Neural cell (in vitro differentiated cells): ENCODE data around the gene RIPPLY2. TPM values are rescaled to one million over a fixed set of nuclear protein-coding genes. Genes with fewer than 3 reads are reported as not detected.

Source experiments
- H2AFZ ChIP-seq: fragments of 200-600, 300-800 bp; sonication (generic), shearing (Covaris generic); 2 replicates; pipeline ENCODE4 v1.6.0; 2014; ENCODE audit warnings: low read depth, mild to moderate bottlenecking, antibody characterized with exemption, low read length, moderate library complexity
- H3F3A ChIP-seq: fragments of 200-600 bp; shearing (Covaris generic); 2 replicates; pipeline ENCODE4 v1.6.1; 2016; ENCODE audit warnings: mild to moderate bottlenecking, moderate library complexity, mixed read lengths, antibody characterized with exemption, low read length; ENCODE audit not compliant: insufficient read depth, poor library complexity, severe bottlenecking
- H3K27ac ChIP-seq: fragments of 200-600, 300-800 bp; sonication (generic), shearing (Covaris generic); 2 replicates; pipeline ENCODE4 v1.5.1; 2014; ENCODE audit warnings: mild to moderate bottlenecking, low read length, moderate library complexity
- H3K27me3 ChIP-seq: fragments of 300-800, 200-600 bp; sonication (generic), shearing (Covaris generic); 2 replicates; pipeline ENCODE4 v1.6.0; 2014; ENCODE audit warnings: mild to moderate bottlenecking, low read depth, low read length, moderate library complexity; ENCODE audit not compliant: insufficient read depth
- H3K36me3 ChIP-seq: fragments of 300-800, 200-600 bp; sonication (generic), shearing (Covaris generic); 2 replicates; pipeline ENCODE4 v1.5.1; 2014; ENCODE audit warnings: mild to moderate bottlenecking, antibody characterized with exemption, low read length, moderate library complexity; ENCODE audit not compliant: insufficient read depth
- H3K4me2 ChIP-seq: fragments of 300-800, 200-600 bp; sonication (generic), shearing (Covaris generic); 2 replicates; pipeline ENCODE4 v1.6.0; 2014; ENCODE audit warnings: mild to moderate bottlenecking, low read length
- H3K4me3 ChIP-seq: fragments of 300-800, 200-600 bp; sonication (generic), shearing (Covaris generic); 2 replicates; pipeline ENCODE4 v1.5.1; 2014; ENCODE audit warnings: mild to moderate bottlenecking, low read length, moderate library complexity
- H3K79me2 ChIP-seq: fragments of 200-600 bp; shearing (Covaris generic); replicated peaks from 2 replicates; pipeline ENCODE4 v1.6.0; 2014; ENCODE audit warnings: mild to moderate bottlenecking, low read length, moderate library complexity; ENCODE audit not compliant: insufficient read depth
- H3K9ac ChIP-seq: fragments of 300-800, 200-600 bp; sonication (generic), shearing (Covaris generic); 2 replicates; pipeline ENCODE4 v1.6.1; 2016; ENCODE audit warnings: mild to moderate bottlenecking, low read length, mixed read lengths
- H3K9me2 ChIP-seq: fragments of 200-600 bp; shearing (Covaris generic); 2 replicates; pipeline ENCODE4 v1.6.1; 2016; ENCODE audit warnings: mild to moderate bottlenecking, low read length, mixed read lengths; ENCODE audit not compliant: insufficient read depth
- H3K9me3 ChIP-seq: fragments of 200-600, 300-800 bp; sonication (generic), shearing (Covaris generic); 2 replicates; pipeline ENCODE4 v1.6.1; 2016; ENCODE audit warnings: mild to moderate bottlenecking, mixed run types, low read length, moderate library complexity, mixed read lengths
- H4K20me1 ChIP-seq: fragments of 200-600 bp; shearing (Covaris generic); 2 replicates; pipeline ENCODE4 v1.6.1; 2016; ENCODE audit warnings: mild to moderate bottlenecking, mixed run types; ENCODE audit not compliant: insufficient read depth
- EP300 ChIP-seq: fragments of 450-650 bp; conservative IDR thresholded peaks from 2 replicates; pipeline ENCODE4 v1.6.1; 2014; ENCODE audit warnings: antibody characterized with exemption, mild to moderate bottlenecking, moderate library complexity; ENCODE audit not compliant: poor library complexity, severe bottlenecking
- EZH2 ChIP-seq: fragments of 200-600, 300-800 bp; shearing (Covaris generic), sonication (generic); IDR thresholded peaks from 2 replicates; pipeline ENCODE4 v1.6.1; 2014; ENCODE audit warnings: antibody characterized with exemption, low read length, borderline replicate concordance, mild to moderate bottlenecking; ENCODE audit not compliant: insufficient read depth, poor library complexity, severe bottlenecking
- MXI1 ChIP-seq: fragments of 450-650 bp; conservative IDR thresholded peaks from 2 replicates; pipeline ENCODE4 v1.6.1; 2014; ENCODE audit warnings: antibody characterized with exemption, mild to moderate bottlenecking; ENCODE audit not compliant: poor library complexity, severe bottlenecking
- POLR2AphosphoS5 ChIP-seq: IDR thresholded peaks from 2 replicates; pipeline ENCODE4 v1.6.1; 2012
- RAD21 ChIP-seq: fragments of 450-650 bp; conservative IDR thresholded peaks from 2 replicates; pipeline ENCODE4 v1.6.1; 2014; ENCODE audit warnings: antibody characterized with exemption, mild to moderate bottlenecking, moderate library complexity
- SMC3 ChIP-seq: fragments of 450-650 bp; conservative IDR thresholded peaks from 2 replicates; pipeline ENCODE4 v1.6.1; 2014; ENCODE audit warnings: antibody characterized with exemption, mild to moderate bottlenecking, moderate library complexity; ENCODE audit not compliant: poor library complexity
- TAF1 ChIP-seq: IDR thresholded peaks from 2 replicates; pipeline ENCODE4 v1.6.1; 2012; ENCODE audit warnings: low read depth
- polyA plus RNA-seq: library from polyadenylated mRNA; depleted of rRNA; stranded (reverse); fragments of >200 nt; gene quantifications from 2 replicates; pipeline ENCODE4 v1.2.3, GENCODE V29; 2014
- TF ChIP-seq, protein P1 (sequence below): IDR thresholded peaks from 2 replicates; pipeline ENCODE4 v1.6.1; 2012; ENCODE audit warnings: borderline replicate concordance
- TF ChIP-seq, protein P2 (sequence below): fragments of 450-650 bp; IDR thresholded peaks from 2 replicates; pipeline ENCODE4 v1.5.1; 2014; ENCODE audit warnings: antibody characterized with exemption, mild to moderate bottlenecking, moderate library complexity; ENCODE audit not compliant: poor library complexity, severe bottlenecking

RIPPLY2 gene
- polyA plus RNA-seq, 1 donor from 2014 or later = 3.5 TPM

DNA sequence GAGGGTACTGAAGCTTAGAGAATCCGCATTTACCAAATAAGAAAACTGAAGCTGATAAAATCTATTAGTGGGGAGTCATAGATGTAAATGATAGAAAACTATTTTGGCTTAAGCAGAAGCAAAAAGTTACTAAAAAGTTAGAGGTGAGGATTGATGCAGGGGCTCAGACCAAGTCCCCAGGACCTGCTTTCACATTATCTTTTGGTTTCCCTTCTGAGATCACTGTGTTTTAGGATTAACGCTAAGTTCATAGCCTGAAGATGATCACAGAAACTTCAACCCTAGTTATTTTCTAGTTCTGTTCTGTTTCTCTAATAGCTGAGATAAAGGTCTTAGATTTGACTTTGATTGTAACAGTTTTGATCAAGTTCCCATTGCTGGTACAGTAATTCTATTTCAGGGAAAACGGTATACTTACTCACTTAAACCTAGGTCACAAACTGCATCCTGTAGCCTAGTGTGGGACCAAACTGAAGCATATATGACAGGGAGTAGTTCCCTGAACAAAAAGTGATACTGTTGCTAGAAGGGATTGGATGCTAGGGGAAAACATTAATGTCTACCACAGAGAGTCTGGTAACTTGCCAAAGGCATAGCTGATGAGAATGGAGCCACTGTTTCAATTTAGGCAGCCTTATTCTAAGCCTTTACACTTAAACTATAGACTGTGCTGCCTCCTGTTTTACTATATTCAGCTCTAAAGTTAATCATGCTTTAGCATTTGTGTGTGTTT, 19.4 kb downstream of the RIPPLY2 start:
- Histone ChIP-seq H3K4me2 (no peak overlapping the region), H3K9me3 (no peaks in the 10 kb centered on the region), H4K20me1 (no peaks in the 10 kb centered on the region), H3F3A (no peaks in the 10 kb centered on the region), H3K36me3 (no peaks in the 10 kb centered on the region), H3K27me3 (no peaks in the 10 kb centered on the region), H3K4me3 (no peak overlapping the region), H3K79me2 (no peaks in the 10 kb centered on the region), H3K9me2 (no peaks in the 10 kb centered on the region), H2AFZ (no peak overlapping the region), H3K9ac (no peak overlapping the region), H3K27ac (no peak overlapping the region)
- TF ChIP-seq, protein P1, sequence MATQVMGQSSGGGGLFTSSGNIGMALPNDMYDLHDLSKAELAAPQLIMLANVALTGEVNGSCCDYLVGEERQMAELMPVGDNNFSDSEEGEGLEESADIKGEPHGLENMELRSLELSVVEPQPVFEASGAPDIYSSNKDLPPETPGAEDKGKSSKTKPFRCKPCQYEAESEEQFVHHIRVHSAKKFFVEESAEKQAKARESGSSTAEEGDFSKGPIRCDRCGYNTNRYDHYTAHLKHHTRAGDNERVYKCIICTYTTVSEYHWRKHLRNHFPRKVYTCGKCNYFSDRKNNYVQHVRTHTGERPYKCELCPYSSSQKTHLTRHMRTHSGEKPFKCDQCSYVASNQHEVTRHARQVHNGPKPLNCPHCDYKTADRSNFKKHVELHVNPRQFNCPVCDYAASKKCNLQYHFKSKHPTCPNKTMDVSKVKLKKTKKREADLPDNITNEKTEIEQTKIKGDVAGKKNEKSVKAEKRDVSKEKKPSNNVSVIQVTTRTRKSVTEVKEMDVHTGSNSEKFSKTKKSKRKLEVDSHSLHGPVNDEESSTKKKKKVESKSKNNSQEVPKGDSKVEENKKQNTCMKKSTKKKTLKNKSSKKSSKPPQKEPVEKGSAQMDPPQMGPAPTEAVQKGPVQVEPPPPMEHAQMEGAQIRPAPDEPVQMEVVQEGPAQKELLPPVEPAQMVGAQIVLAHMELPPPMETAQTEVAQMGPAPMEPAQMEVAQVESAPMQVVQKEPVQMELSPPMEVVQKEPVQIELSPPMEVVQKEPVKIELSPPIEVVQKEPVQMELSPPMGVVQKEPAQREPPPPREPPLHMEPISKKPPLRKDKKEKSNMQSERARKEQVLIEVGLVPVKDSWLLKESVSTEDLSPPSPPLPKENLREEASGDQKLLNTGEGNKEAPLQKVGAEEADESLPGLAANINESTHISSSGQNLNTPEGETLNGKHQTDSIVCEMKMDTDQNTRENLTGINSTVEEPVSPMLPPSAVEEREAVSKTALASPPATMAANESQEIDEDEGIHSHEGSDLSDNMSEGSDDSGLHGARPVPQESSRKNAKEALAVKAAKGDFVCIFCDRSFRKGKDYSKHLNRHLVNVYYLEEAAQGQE = no peak
- TF ChIP-seq TAF1 = no peak
- TF ChIP-seq, protein P2, sequence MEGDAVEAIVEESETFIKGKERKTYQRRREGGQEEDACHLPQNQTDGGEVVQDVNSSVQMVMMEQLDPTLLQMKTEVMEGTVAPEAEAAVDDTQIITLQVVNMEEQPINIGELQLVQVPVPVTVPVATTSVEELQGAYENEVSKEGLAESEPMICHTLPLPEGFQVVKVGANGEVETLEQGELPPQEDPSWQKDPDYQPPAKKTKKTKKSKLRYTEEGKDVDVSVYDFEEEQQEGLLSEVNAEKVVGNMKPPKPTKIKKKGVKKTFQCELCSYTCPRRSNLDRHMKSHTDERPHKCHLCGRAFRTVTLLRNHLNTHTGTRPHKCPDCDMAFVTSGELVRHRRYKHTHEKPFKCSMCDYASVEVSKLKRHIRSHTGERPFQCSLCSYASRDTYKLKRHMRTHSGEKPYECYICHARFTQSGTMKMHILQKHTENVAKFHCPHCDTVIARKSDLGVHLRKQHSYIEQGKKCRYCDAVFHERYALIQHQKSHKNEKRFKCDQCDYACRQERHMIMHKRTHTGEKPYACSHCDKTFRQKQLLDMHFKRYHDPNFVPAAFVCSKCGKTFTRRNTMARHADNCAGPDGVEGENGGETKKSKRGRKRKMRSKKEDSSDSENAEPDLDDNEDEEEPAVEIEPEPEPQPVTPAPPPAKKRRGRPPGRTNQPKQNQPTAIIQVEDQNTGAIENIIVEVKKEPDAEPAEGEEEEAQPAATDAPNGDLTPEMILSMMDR = no peak
- TF ChIP-seq EZH2 = no peak
- TF ChIP-seq SMC3 = no peak
- TF ChIP-seq RAD21 = no peak
- TF ChIP-seq EP300 = no peak
- no peak for TF ChIP-seq POLR2AphosphoS5

DNA sequence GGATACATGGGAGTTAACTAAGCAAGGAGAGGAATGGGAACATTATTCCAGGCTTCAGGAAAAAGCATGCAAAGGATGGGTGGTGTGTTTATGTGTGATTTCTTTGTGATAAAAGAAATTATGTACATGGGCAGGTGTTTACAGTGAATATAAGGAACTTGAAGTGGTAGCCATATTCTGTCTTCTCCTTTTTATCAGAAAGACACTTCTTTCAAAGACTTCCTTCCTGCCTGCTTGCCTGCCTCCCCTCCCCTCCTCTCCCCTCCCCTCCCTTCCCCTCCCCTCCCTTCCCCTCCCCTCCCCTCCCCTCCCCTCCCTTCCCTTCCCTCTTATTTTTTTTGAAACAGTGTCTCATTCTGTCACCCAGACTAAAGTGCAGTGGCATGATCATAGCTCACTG, 20.7 kb downstream of the RIPPLY2 start:
- TF ChIP-seq, protein P1 = no peak
- no peak for TF ChIP-seq EP300
- no peak for TF ChIP-seq POLR2AphosphoS5
- TF ChIP-seq EZH2 = no peak
- no peak for TF ChIP-seq SMC3
- no peak for TF ChIP-seq TAF1
- TF ChIP-seq MXI1 = no peak
- TF ChIP-seq, protein P2 = no peak
- no peak for TF ChIP-seq RAD21
- no peak overlapping the region for H2AFZ ChIP-seq
- no peak overlapping the region for H3K27ac ChIP-seq
- no peak overlapping the region for H3K9ac ChIP-seq
- H3K36me3 ChIP-seq = no peaks in the 10 kb centered on the region
- H3K4me3 ChIP-seq = no peak overlapping the region
- H4K20me1 ChIP-seq = no peaks in the 10 kb centered on the region
- no peaks in the 10 kb centered on the region for H3K9me3 ChIP-seq
- H3K4me2 ChIP-seq = no peak overlapping the region
- no peaks in the 10 kb centered on the region for H3F3A ChIP-seq
- H3K27me3 ChIP-seq = no peaks in the 10 kb centered on the region
- no peaks in the 10 kb centered on the region for H3K9me2 ChIP-seq
- H3K79me2 ChIP-seq = no peaks in the 10 kb centered on the region
